PC-9 (cell line): ENCODE measurements around the gene MEF2C. TPM values are rescaled to one million over a fixed set of nuclear protein-coding genes. Genes with fewer than 3 reads are reported as not detected.

Experiments
- BruUV-seq: library from RNA; stranded (reverse); fragments of 400-500 nt; replicated peaks from 2 replicates; lab custom pipeline; 2021; lab: Mats Ljungman, UMichigan
- CTCF ChIA-PET: fragments of 300-600 bp; sonication (Branson Sonifier 250); formaldehyde crosslinking; loops from one replicate; lab custom pipeline; 2022; ENCODE audit warnings: antibody characterized with exemption; lab: Charles Lee
- POLR2A ChIA-PET: fragments of 300-600 bp; sonication (Branson Sonifier 250); formaldehyde crosslinking; loops from one replicate; lab custom pipeline; 2022; ENCODE audit warnings: antibody characterized with exemption; ENCODE audit not compliant: unreplicated experiment; lab: Charles Lee
- DNase-seq, 2 experiments: peaks; one replicate each; pipeline versions ENCODE4 v3.0.0 to v3.0.0-alpha.2; 2015 to 2022; ENCODE audit warnings: mixed read lengths in 1 of 2
- H2AFZ ChIP-seq: fragments of 200-600 bp; sonication (generic); 2 replicates; pipeline ENCODE4 v1.8.1; 2017; ENCODE audit warnings: antibody characterized with exemption
- H3F3A ChIP-seq: fragments of 200-600 bp; sonication (generic); 2 replicates; pipeline ENCODE4 v1.8.1; 2017; ENCODE audit warnings: antibody characterized with exemption, mild to moderate bottlenecking, low read depth; ENCODE audit not compliant: insufficient read depth
- H3K27ac ChIP-seq: fragments of 200-600 bp; sonication (generic); 2 replicates; pipeline ENCODE4 v1.6.1; 2016; ENCODE audit warnings: mixed run types
- H3K27me3 ChIP-seq: fragments of 200-600 bp; sonication (generic); 2 replicates; pipeline ENCODE4 v1.6.1; 2016; ENCODE audit warnings: low read depth, mixed run types; ENCODE audit not compliant: insufficient read depth
- H3K36me3 ChIP-seq: fragments of 200-600 bp; sonication (generic); 2 replicates; pipeline ENCODE4 v1.6.1; 2016; ENCODE audit warnings: low read depth, mixed run types
- H3K4me1 ChIP-seq: fragments of 200-600 bp; sonication (generic); replicated peaks from 2 replicates; pipeline ENCODE4 v1.6.1; 2016; ENCODE audit warnings: mixed run types; ENCODE audit not compliant: insufficient read depth
- H3K4me2 ChIP-seq: fragments of 200-600 bp; sonication (generic); 2 replicates; pipeline ENCODE4 v1.6.1; 2017; ENCODE audit warnings: mixed run types
- H3K4me3 ChIP-seq: fragments of 200-600 bp; sonication (generic); 2 replicates; pipeline ENCODE4 v1.6.1; 2016; ENCODE audit warnings: mixed run types
- H3K79me2 ChIP-seq: fragments of 200-600 bp; sonication (generic); 2 replicates; pipeline ENCODE4 v1.6.1; 2017; ENCODE audit warnings: low read depth, mixed run types
- H3K9me2 ChIP-seq: fragments of 200-600 bp; sonication (generic); 2 replicates; pipeline ENCODE4 v1.8.1; 2017; ENCODE audit warnings: mild to moderate bottlenecking; ENCODE audit not compliant: insufficient read depth
- H3K9me3 ChIP-seq: fragments of 200-600 bp; sonication (generic); 2 replicates; pipeline ENCODE4 v1.8.1; 2016; ENCODE audit warnings: low read depth; ENCODE audit not compliant: insufficient read depth
- H4K20me1 ChIP-seq: fragments of 200-600 bp; sonication (generic); 2 replicates; pipeline ENCODE4 v1.8.1; 2017; ENCODE audit not compliant: insufficient read depth
- CTCF ChIP-seq: fragments of 200-600 bp; sonication (generic); conservative IDR thresholded peaks from 2 replicates; pipeline ENCODE4 v1.6.1; 2017; ENCODE audit warnings: mixed run types, antibody characterized with exemption, mild to moderate bottlenecking, moderate library complexity
- EZH2 ChIP-seq: fragments of 200-600 bp; sonication (generic); IDR thresholded peaks from 2 replicates; pipeline ENCODE4 v1.8.0; 2017; ENCODE audit warnings: antibody characterized with exemption, low read depth
- intact Hi-C: fragments of 100-400 bp; cut with micrococcal nuclease; formaldehyde crosslinking; loops from one replicate; pipeline ENCODE4 v1.10.0; 2022; ENCODE audit not compliant: unreplicated experiment
- total RNA-seq: library from RNA; stranded (reverse); gene quantifications from 2 replicates; pipeline ENCODE4 v1.2.3, GENCODE V29; 2021

MEF2C gene
- total RNA-seq, 1 experiment from 2014 or later = 2.5 TPM

GRCh38 chr5:88792144-88792840, 90.7 kb downstream of the MEF2C start:
- H3F3A ChIP-seq = no peaks in the 10 kb centered on the region
- intact Hi-C loops = no loop called here
- no peaks in the 10 kb centered on the region for H3K9me3 ChIP-seq
- H3K4me2 ChIP-seq = no peak overlapping the region
- no peak overlapping the region for H2AFZ ChIP-seq
- no peaks in the 10 kb centered on the region for H4K20me1 ChIP-seq
- H3K79me2 ChIP-seq = no peaks in the 10 kb centered on the region
- H3K4me3 ChIP-seq = no peak overlapping the region
- no peaks in the 10 kb centered on the region for H3K4me1 ChIP-seq
- ChIA-PET CTCF (no interaction called here), POLR2A (no interaction called here)
- H3K9me2 ChIP-seq = no peaks in the 10 kb centered on the region; the same call in 1 of the 2 replicates
- TF ChIP-seq CTCF (no peak), EZH2 (no peak)
- no peaks in the 10 kb centered on the region for H3K36me3 ChIP-seq
- no peak for DNase-seq
- H3K27ac ChIP-seq = no peak overlapping the region
- H3K27me3 ChIP-seq = no peaks in the 10 kb centered on the region
- BruUV-seq = no TSS peak

GRCh38 chr5:88787856-88788255, 95.1 kb downstream of the MEF2C start:
- no peak overlapping the region for H3K4me2 ChIP-seq
- BruUV-seq = no TSS peak
- no peak for DNase-seq

GRCh38 chr5:88786789-88787188, 96.2 kb downstream of the MEF2C start:
- peaks cover 32% of the 10 kb centered on the region for H3K4me1 ChIP-seq
- ChIA-PET CTCF (no interaction called here), POLR2A (no interaction called here)
- H3K9me3 ChIP-seq = no peaks in the 10 kb centered on the region
- H4K20me1 ChIP-seq = no peaks in the 10 kb centered on the region
- no peak overlapping the region for H2AFZ ChIP-seq
- peak overlapping the region; percentile 12; the same call in 1 of the 2 replicates for H3K4me3 ChIP-seq
- H3K9me2 ChIP-seq = no peaks in the 10 kb centered on the region
- DNase-seq = no peak
- H3K36me3 ChIP-seq = no peaks in the 10 kb centered on the region
- no peaks in the 10 kb centered on the region for H3K79me2 ChIP-seq
- H3K27me3 ChIP-seq = no peaks in the 10 kb centered on the region
- peak overlapping the region; percentile 96 for H3K27ac ChIP-seq
- no TSS peak for BruUV-seq
- H3K4me2 ChIP-seq = peak overlapping the region; percentile 67
- no peak for TF ChIP-seq CTCF
- no peak for TF ChIP-seq EZH2
- peaks cover 24% of the 10 kb centered on the region for H3F3A ChIP-seq
- intact Hi-C loops = loop anchor here (5.0 kb wide), 3 partner anchors 96 to 1374 kb away; partner anchors contain the start of genes CCNH and MEF2C

More at GRCh38 chr5:88787856-88788255, 95.1 kb downstream of the MEF2C start:
- intact Hi-C loops = loop anchor here (5.0 kb wide), 3 partner anchors 94 to 1376 kb away; partner anchors contain the start of genes CCNH and MEF2C
- no peak overlapping the region for H3K27ac ChIP-seq
- no peaks in the 10 kb centered on the region for H3K9me3 ChIP-seq
- no peaks in the 10 kb centered on the region for H3K79me2 ChIP-seq
- H3K4me3 ChIP-seq = no peak overlapping the region
- POLR2A ChIA-PET = no interaction called here
- H3K9me2 ChIP-seq = no peaks in the 10 kb centered on the region
- H3F3A ChIP-seq = peaks cover 24% of the 10 kb centered on the region
- CTCF ChIA-PET = no interaction called here
- no peaks in the 10 kb centered on the region for H3K36me3 ChIP-seq
- no peak for TF ChIP-seq EZH2
- TF ChIP-seq CTCF = no peak
- H4K20me1 ChIP-seq = no peaks in the 10 kb centered on the region
- no peaks in the 10 kb centered on the region for H3K27me3 ChIP-seq
- peaks cover 32% of the 10 kb centered on the region for H3K4me1 ChIP-seq
- no peak overlapping the region for H2AFZ ChIP-seq
